Measurements from ENCODE around the gene SEC23IP.
"Not testable (repeated sequence)": the region's sequence is repeated elsewhere in the genome, so short reads cannot be mapped to it uniquely, and the experiment has no call there.

The SEC23IP gene

GRCh38 chr10:119903946-119904666, 11.6 kb downstream of the SEC23IP start:
- H3K4me3 ChIP-seq (ENCODE audit: low read depth, low read length): no peak overlapping the region
- no peak for TF ChIP-seq CTCF (IDR thresholded peaks at IDR 0.05; ENCODE audit: low read depth, low read length, missing control alignments)
- no peak for DNase-seq (ENCODE audit: low read depth)

- not testable (repeated sequence) for DNase-seq (ENCODE audit: low read depth); H3K4me3 ChIP-seq (ENCODE audit: low read depth, low read length)
Observed at GRCh38 chr10:119907695-119908094, 15.2 kb downstream of the SEC23IP start.

- H3K4me3 ChIP-seq (ENCODE audit: low read depth, low read length): no peak overlapping the region
- DNase-seq (ENCODE audit: low read depth): no peak
- no peak for TF ChIP-seq CTCF (IDR thresholded peaks at IDR 0.05; ENCODE audit: low read depth, low read length, missing control alignments)
Observed at GRCh38 chr10:119908166-119908565, 15.6 kb downstream of the SEC23IP start.

- TF ChIP-seq CTCF (IDR thresholded peaks at IDR 0.05; ENCODE audit: low read depth, low read length, missing control alignments): no peak
- DNase-seq (ENCODE audit: low read depth): no peak
- H3K4me3 ChIP-seq (ENCODE audit: low read depth, low read length): no peak overlapping the region
Observed at GRCh38 chr10:119910689-119911088, 18.2 kb downstream of the SEC23IP start.

- TF ChIP-seq CTCF (IDR thresholded peaks at IDR 0.05; ENCODE audit: low read depth, low read length, missing control alignments): no peak
- no peak overlapping the region for H3K4me3 ChIP-seq (ENCODE audit: low read depth, low read length)
- no peak for DNase-seq (ENCODE audit: low read depth)
Observed at GRCh38 chr10:119917777-119918176, 25.2 kb downstream of the SEC23IP start.

- DNase-seq (ENCODE audit: low read depth): no peak
- TF ChIP-seq CTCF (IDR thresholded peaks at IDR 0.05; ENCODE audit: low read depth, low read length, missing control alignments): no peak
- no peak overlapping the region for H3K4me3 ChIP-seq (ENCODE audit: low read depth, low read length)
Observed at GRCh38 chr10:119919271-119919670, 26.7 kb downstream of the SEC23IP start.

- DNase-seq (ENCODE audit: low read depth): no peak
- H3K4me3 ChIP-seq (ENCODE audit: low read depth, low read length): no peak overlapping the region
- no peak for TF ChIP-seq CTCF (IDR thresholded peaks at IDR 0.05; ENCODE audit: low read depth, low read length, missing control alignments)
Observed at GRCh38 chr10:119919826-119920225, 27.3 kb downstream of the SEC23IP start.

All from GM12864 (cell line).